ENCODE measurements around the gene LHPP.
"Not testable (repeated sequence)": the region's sequence is repeated elsewhere in the genome, so short reads cannot be mapped to it uniquely, and the experiment has no call there.

Gene LHPP

GRCh38 chr10:124425227-124425962, 36.2 kb upstream of the LHPP start:
- 100% methylated on average over 1 of the region's 4 CpGs for WGBS (ENCODE audit: extremely low coverage, insufficient coverage, low lambda C conversion rate)
- H3K27ac ChIP-seq (ENCODE audit: low read depth, low read length): no peak overlapping the region
- H3K36me3 ChIP-seq (ENCODE audit: control insufficient read depth, insufficient read depth, low read length): no peaks in the 10 kb centered on the region
- no peak overlapping the region for H3K9ac ChIP-seq (ENCODE audit: low read length)
- no peak overlapping the region for H3K4ac ChIP-seq (ENCODE audit: low read depth, low read length)
- no peak overlapping the region for H3K4me2 ChIP-seq (ENCODE audit: low read length)
- H3K27me3 ChIP-seq (ENCODE audit: insufficient read depth, low read length, poor library complexity): no peaks in the 10 kb centered on the region
- no peak for DNase-seq
- no peak overlapping the region for H3K18ac ChIP-seq (ENCODE audit: low read length)
- no peak overlapping the region for H4K8ac ChIP-seq (ENCODE audit: low read depth, low read length)
- no peaks in the 10 kb centered on the region for H3K4me1 ChIP-seq (ENCODE audit: control insufficient read depth, low read depth, low read length)
- no peaks in the 10 kb centered on the region for H3K79me2 ChIP-seq (ENCODE audit: control insufficient read depth, insufficient read depth, low read length)
- H2AK5ac ChIP-seq (ENCODE audit: low read length): no peak overlapping the region
- no peak overlapping the region for H2BK5ac ChIP-seq (ENCODE audit: low read length)
- no peak overlapping the region for H2BK120ac ChIP-seq (ENCODE audit: low read depth, low read length)
- H3K79me1 ChIP-seq (ENCODE audit: low read length): no peaks in the 10 kb centered on the region
- H3K56ac ChIP-seq (ENCODE audit: low read length): no peak overlapping the region
- no peak overlapping the region for H3K23ac ChIP-seq (ENCODE audit: low read length)
- no peak overlapping the region for H4K5ac ChIP-seq (ENCODE audit: low read length)
- no peak overlapping the region for H2BK15ac ChIP-seq (replicated peaks; ENCODE audit: low read depth)
- no peak overlapping the region for H3K4me3 ChIP-seq (ENCODE audit: low read length)

GRCh38 chr10:124428207-124428777, 33.3 kb upstream of the LHPP start:
- no peak overlapping the region for H3K56ac ChIP-seq (ENCODE audit: low read length)
- no peaks in the 10 kb centered on the region for H3K36me3 ChIP-seq (ENCODE audit: control insufficient read depth, insufficient read depth, low read length)
- no peak overlapping the region for H3K4me3 ChIP-seq (ENCODE audit: low read length)
- H4K5ac ChIP-seq (ENCODE audit: low read length): no peak overlapping the region
- no peaks in the 10 kb centered on the region for H3K79me1 ChIP-seq (ENCODE audit: low read length)
- no peak overlapping the region for H3K23ac ChIP-seq (ENCODE audit: low read length)
- no peak overlapping the region for H2AK5ac ChIP-seq (ENCODE audit: low read length)
- H3K4me1 ChIP-seq (ENCODE audit: control insufficient read depth, low read depth, low read length): no peaks in the 10 kb centered on the region
- no peak overlapping the region for H3K4me2 ChIP-seq (ENCODE audit: low read length)
- H3K27ac ChIP-seq (ENCODE audit: low read depth, low read length): no peak overlapping the region
- H3K18ac ChIP-seq (ENCODE audit: low read length): no peak overlapping the region
- WGBS (ENCODE audit: extremely low coverage, insufficient coverage, low lambda C conversion rate): no CpG with 5 or more reads among the region's 3 CpGs
- H3K9ac ChIP-seq (ENCODE audit: low read length): no peak overlapping the region
- no peak overlapping the region for H2BK5ac ChIP-seq (ENCODE audit: low read length)
- H2BK15ac ChIP-seq (replicated peaks; ENCODE audit: low read depth): no peak overlapping the region
- no peak overlapping the region for H2BK120ac ChIP-seq (ENCODE audit: low read depth, low read length)
- DNase-seq: no peak
- H3K27me3 ChIP-seq (ENCODE audit: insufficient read depth, low read length, poor library complexity): no peaks in the 10 kb centered on the region
- no peak overlapping the region for H3K4ac ChIP-seq (ENCODE audit: low read depth, low read length)
- no peak overlapping the region for H4K8ac ChIP-seq (ENCODE audit: low read depth, low read length)
- H3K79me2 ChIP-seq (ENCODE audit: control insufficient read depth, insufficient read depth, low read length): no peaks in the 10 kb centered on the region

GRCh38 chr10:124429576-124429975, 32.0 kb upstream of the LHPP start:
- H3K36me3 ChIP-seq (ENCODE audit: control insufficient read depth, insufficient read depth, low read length): no peaks in the 10 kb centered on the region

GRCh38 chr10:124430077-124430476, 31.5 kb upstream of the LHPP start:
- Histone ChIP-seq H3K56ac (ENCODE audit: low read length) (no peak overlapping the region), H3K79me1 (ENCODE audit: low read length) (no peaks in the 10 kb centered on the region), H3K27me3 (ENCODE audit: insufficient read depth, low read length, poor library complexity) (no peaks in the 10 kb centered on the region), H3K79me2 (ENCODE audit: control insufficient read depth, insufficient read depth, low read length) (no peaks in the 10 kb centered on the region), H2AK5ac (ENCODE audit: low read length) (no peak overlapping the region), H3K18ac (ENCODE audit: low read length) (no peak overlapping the region), H3K23ac (ENCODE audit: low read length) (no peak overlapping the region), H2BK120ac (ENCODE audit: low read depth, low read length) (no peak overlapping the region), H4K5ac (ENCODE audit: low read length) (no peak overlapping the region), H3K9ac (ENCODE audit: low read length) (no peak overlapping the region), H2BK15ac (replicated peaks; ENCODE audit: low read depth) (no peak overlapping the region), H2BK5ac (ENCODE audit: low read length) (no peak overlapping the region), H4K8ac (ENCODE audit: low read depth, low read length) (no peak overlapping the region), H3K27ac (ENCODE audit: low read depth, low read length) (no peak overlapping the region), H3K4me3 (ENCODE audit: low read length) (no peak overlapping the region), H3K36me3 (ENCODE audit: control insufficient read depth, insufficient read depth, low read length) (no peaks in the 10 kb centered on the region), H3K4me1 (ENCODE audit: control insufficient read depth, low read depth, low read length) (no peaks in the 10 kb centered on the region), H3K4me2 (ENCODE audit: low read length) (no peak overlapping the region), H3K4ac (ENCODE audit: low read depth, low read length) (no peak overlapping the region)
- no peak for DNase-seq
- no CpG with 5 or more reads among the region's 4 CpGs for WGBS (ENCODE audit: extremely low coverage, insufficient coverage, low lambda C conversion rate)

More at GRCh38 chr10:124429576-124429975, 32.0 kb upstream of the LHPP start:
- no peak overlapping the region for H3K4me2 ChIP-seq (ENCODE audit: low read length)
- H3K27ac ChIP-seq (ENCODE audit: low read depth, low read length): no peak overlapping the region
- no peaks in the 10 kb centered on the region for H3K27me3 ChIP-seq (ENCODE audit: insufficient read depth, low read length, poor library complexity)
- H3K23ac ChIP-seq (ENCODE audit: low read length): no peak overlapping the region
- no peak overlapping the region for H2AK5ac ChIP-seq (ENCODE audit: low read length)
- no peak overlapping the region for H2BK120ac ChIP-seq (ENCODE audit: low read depth, low read length)
- no CpG with 5 or more reads among the region's 5 CpGs for WGBS (ENCODE audit: extremely low coverage, insufficient coverage, low lambda C conversion rate)
- H3K79me2 ChIP-seq (ENCODE audit: control insufficient read depth, insufficient read depth, low read length): no peaks in the 10 kb centered on the region
- no peak overlapping the region for H3K56ac ChIP-seq (ENCODE audit: low read length)
- no peaks in the 10 kb centered on the region for H3K79me1 ChIP-seq (ENCODE audit: low read length)
- no peak overlapping the region for H3K4me3 ChIP-seq (ENCODE audit: low read length)
- no peak overlapping the region for H3K4ac ChIP-seq (ENCODE audit: low read depth, low read length)
- H2BK5ac ChIP-seq (ENCODE audit: low read length): no peak overlapping the region
- no peak overlapping the region for H4K8ac ChIP-seq (ENCODE audit: low read depth, low read length)
- no peak overlapping the region for H3K18ac ChIP-seq (ENCODE audit: low read length)
- no peak for DNase-seq
- H2BK15ac ChIP-seq (replicated peaks; ENCODE audit: low read depth): no peak overlapping the region
- no peaks in the 10 kb centered on the region for H3K4me1 ChIP-seq (ENCODE audit: control insufficient read depth, low read depth, low read length)
- no peak overlapping the region for H4K5ac ChIP-seq (ENCODE audit: low read length)
- H3K9ac ChIP-seq (ENCODE audit: low read length): no peak overlapping the region

GRCh38 chr10:124433461-124433860, 28.2 kb upstream of the LHPP start:
- H3K79me1 ChIP-seq (ENCODE audit: low read length): no peaks in the 10 kb centered on the region
- H3K27ac ChIP-seq (ENCODE audit: low read depth, low read length): peak overlapping the region; percentile 44
- H3K4me3 ChIP-seq (ENCODE audit: low read length): no peak overlapping the region
- H3K4me1 ChIP-seq (ENCODE audit: control insufficient read depth, low read depth, low read length): no peaks in the 10 kb centered on the region
- no peak overlapping the region for H3K4ac ChIP-seq (ENCODE audit: low read depth, low read length)
- H3K23ac ChIP-seq (ENCODE audit: low read length): no peak overlapping the region
- H3K4me2 ChIP-seq (ENCODE audit: low read length): no peak overlapping the region
- no CpG with 5 or more reads among the region's 3 CpGs for WGBS (ENCODE audit: extremely low coverage, insufficient coverage, low lambda C conversion rate)
- H2BK15ac ChIP-seq (replicated peaks; ENCODE audit: low read depth): no peak overlapping the region
- no peak overlapping the region for H2BK120ac ChIP-seq (ENCODE audit: low read depth, low read length)
- no peaks in the 10 kb centered on the region for H3K79me2 ChIP-seq (ENCODE audit: control insufficient read depth, insufficient read depth, low read length)
- H3K9ac ChIP-seq (ENCODE audit: low read length): no peak overlapping the region
- H2BK5ac ChIP-seq (ENCODE audit: low read length): no peak overlapping the region
- H4K5ac ChIP-seq (ENCODE audit: low read length): no peak overlapping the region
- H3K36me3 ChIP-seq (ENCODE audit: control insufficient read depth, insufficient read depth, low read length): no peaks in the 10 kb centered on the region
- no peak overlapping the region for H2AK5ac ChIP-seq (ENCODE audit: low read length)
- H3K56ac ChIP-seq (ENCODE audit: low read length): no peak overlapping the region
- no peaks in the 10 kb centered on the region for H3K27me3 ChIP-seq (ENCODE audit: insufficient read depth, low read length, poor library complexity)
- no peak overlapping the region for H4K8ac ChIP-seq (ENCODE audit: low read depth, low read length)
- no peak overlapping the region for H3K18ac ChIP-seq (ENCODE audit: low read length)
- no peak for DNase-seq

- not testable (repeated sequence) for H2AK5ac ChIP-seq (ENCODE audit: low read length); H3K56ac ChIP-seq (ENCODE audit: low read length); H3K4me3 ChIP-seq (ENCODE audit: low read length); H4K8ac ChIP-seq (ENCODE audit: low read depth, low read length); H3K23ac ChIP-seq (ENCODE audit: low read length); H2BK120ac ChIP-seq (ENCODE audit: low read depth, low read length); H3K18ac ChIP-seq (ENCODE audit: low read length); H3K9ac ChIP-seq (ENCODE audit: low read length); H3K27ac ChIP-seq (ENCODE audit: low read depth, low read length); H3K4ac ChIP-seq (ENCODE audit: low read depth, low read length); H2BK15ac ChIP-seq (replicated peaks; ENCODE audit: low read depth); H2BK5ac ChIP-seq (ENCODE audit: low read length); H3K79me1 ChIP-seq (ENCODE audit: low read length); H3K4me1 ChIP-seq (ENCODE audit: control insufficient read depth, low read depth, low read length); H3K36me3 ChIP-seq (ENCODE audit: control insufficient read depth, insufficient read depth, low read length); H4K5ac ChIP-seq (ENCODE audit: low read length); DNase-seq; H3K27me3 ChIP-seq (ENCODE audit: insufficient read depth, low read length, poor library complexity); H3K4me2 ChIP-seq (ENCODE audit: low read length); H3K79me2 ChIP-seq (ENCODE audit: control insufficient read depth, insufficient read depth, low read length)
- no CpG with 5 or more reads among the region's 4 CpGs for WGBS (ENCODE audit: extremely low coverage, insufficient coverage, low lambda C conversion rate)
Measured at GRCh38 chr10:124435683-124436082, 25.9 kb upstream of the LHPP start.

All from mesendoderm (in vitro differentiated cells).